NCI-H2081 treated with DMSO at 0.1 percent for 48 hours (cell line): ENCODE results near the gene UBE2I.
"Not testable (repeated sequence)": the region's sequence is repeated elsewhere in the genome, so short reads cannot be mapped to it uniquely, and the experiment has no call there.

Source experiments
- DNase-seq: peaks from one replicate; lab custom pipeline; 2025; lab: John Stamatoyannopoulos, UW

The UBE2I gene

DNA sequence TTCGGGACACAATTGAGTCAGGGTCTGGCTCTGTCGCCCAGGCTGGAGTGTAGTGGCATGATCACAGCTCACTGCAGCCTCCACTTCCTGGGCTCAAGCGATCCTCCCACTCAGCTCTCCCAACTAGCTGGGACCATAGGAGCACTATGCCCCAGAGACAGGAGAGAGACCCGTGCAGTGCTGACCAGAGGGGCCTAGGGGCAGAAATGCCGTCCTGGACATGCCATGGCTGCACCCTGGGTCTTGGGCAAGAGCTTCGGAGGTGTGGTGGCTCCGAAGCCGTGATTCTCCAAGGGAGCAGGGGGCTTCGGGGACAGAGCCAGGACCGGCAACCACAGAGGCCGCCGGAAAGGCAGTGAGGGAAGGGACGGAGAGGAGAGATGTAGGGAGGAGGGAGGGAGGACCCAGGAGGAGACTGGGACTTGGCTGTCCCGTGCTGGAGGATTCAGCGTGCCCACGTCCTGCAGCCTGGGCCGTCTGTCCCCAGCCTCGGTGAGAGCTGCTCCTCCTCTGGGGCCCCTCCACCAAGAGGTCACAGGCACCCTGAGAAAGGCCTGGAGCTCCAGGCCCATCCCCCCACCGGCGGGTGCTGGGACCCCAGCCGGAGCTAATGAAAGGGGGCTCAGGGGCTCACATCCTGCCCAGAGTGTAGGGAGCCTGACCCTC lies 31.7 kb upstream of the UBE2I start:
- DNase-seq: no peak

DNA sequence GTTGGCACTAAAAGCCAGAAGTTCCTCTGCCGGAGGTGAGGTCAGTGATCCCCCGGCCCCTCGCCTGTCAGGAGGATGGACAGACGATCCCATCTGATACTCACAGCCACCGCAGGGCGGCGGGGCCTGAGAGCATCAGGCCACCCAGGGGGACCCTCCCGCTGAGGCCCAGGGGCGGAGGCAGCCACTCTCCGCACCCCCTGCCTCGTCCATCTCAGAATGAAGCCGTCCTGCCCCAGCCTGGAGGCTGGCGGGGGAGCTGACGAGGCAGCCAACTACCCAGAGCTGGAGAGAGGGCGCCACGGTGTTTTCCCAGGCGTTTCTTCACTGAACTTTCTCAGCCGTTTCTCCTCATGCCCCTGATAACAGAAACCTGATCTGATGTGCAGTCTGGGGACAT lies 31.0 kb upstream of the UBE2I start:
- no peak for DNase-seq

DNA sequence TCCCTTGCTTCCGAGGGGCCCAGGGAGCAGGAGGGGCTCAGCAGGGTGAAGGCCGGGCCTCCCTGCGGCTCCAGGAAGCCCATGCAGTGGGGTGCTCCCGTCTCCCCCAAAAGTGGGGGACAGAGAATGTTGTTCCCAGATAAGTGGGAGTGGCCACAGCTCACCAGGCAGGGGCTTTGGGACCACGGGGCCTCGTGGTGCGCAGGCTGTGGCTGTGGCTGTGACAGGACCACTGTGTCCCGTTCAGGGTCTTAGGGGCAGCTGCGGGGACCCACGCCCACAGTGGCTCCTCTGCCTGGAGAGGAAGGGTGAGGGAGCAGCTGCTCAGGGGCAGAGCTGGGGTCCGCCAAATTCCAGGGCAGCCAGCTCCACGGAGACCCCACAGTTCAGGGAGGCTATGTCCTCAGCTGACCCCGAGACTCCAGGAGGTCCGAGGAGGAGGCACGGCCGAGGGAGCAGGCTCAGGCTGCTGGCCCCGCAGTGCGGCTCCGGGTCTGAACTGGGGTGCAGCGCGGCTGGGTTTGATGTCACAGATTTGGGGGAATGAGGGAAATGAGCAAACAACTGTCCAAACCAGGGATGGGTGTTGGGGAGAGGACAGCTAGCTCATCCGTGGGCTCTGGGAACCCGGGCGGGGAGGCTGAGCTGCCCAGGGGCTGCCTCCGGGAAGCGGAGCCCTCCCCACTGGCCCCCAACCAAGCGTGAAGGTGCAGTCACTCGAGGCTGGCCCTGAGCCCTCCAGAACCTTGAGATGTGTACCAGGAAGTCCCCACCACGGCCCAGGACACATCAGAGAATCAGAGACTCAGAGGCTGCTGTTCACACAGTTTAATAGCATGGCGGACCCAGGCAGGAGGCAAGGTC lies 30.1 kb upstream of the UBE2I start:
- DNase-seq: no peak

DNA sequence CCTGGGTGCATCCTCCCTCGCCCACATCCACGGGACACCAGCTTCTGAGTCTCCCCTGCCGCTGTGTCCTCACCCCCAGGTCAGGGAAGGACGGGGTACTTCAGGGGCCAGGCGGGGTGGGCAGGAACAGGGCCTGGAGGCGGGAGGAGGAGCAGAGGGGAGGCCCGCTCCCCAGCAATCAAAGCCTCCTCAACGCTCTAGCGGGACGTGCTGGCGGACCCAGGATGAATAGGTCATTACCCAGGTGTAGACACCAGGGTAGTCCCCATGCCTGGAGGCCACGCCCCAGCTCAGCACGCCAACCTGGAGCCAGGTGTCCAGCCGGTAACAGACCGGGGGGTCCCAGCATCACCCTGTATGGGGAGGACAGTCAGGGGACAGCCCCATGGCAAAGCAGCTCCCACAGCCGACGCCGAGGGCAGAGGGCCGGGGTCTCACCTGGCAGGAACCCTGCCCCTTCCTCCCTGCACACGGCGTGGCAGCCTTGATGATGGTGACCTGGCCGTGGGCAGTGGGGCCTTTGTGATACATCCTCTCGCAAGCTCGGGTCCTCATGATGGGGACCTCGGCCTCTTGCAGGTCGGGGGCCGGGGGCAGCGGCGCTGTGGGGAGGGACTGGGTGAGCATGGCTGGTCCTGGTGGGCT lies 29.4 kb upstream of the UBE2I start:
- DNase-seq: no peak

DNA sequence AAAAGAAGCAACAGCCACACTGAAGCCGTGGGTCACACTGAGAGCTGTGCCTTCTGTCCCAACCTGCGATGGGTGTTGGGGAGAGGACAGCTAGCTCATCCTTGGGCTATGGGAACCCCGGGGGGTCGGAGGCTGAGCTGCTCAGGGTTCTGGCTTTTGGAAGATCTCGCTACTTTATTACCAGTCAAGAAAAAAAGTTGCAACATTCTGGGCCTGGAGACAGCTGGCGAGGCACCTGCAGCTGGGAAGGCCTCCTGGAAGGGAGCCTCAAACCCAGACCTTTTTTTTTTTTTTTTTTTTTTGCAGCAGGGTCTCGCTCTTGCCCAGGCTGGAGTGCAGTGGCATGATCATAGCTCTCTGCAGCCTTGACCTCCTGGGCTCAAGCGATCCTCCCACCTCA lies 28.7 kb upstream of the UBE2I start:
- DNase-seq: no peak

DNA sequence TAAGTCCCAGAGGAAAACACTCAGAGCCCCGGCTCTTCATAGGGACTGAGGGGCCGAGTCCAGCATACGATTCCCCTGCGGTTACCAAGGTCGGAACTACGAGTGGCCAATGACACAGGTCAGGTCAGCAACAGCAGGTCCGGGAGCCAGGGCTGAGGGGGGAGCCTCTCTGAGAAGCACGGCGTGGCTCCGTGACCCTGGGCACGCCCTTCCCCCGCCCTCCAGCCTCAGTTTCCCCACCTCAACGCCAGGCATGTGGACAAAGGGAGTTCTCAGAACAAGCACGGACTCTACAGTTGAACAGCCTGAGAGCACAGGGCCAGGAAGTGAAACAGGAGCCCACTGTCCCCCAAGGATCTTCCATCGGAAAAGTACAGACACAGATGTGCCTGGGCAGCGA lies 27.9 kb upstream of the UBE2I start:
- DNase-seq: no peak

DNA sequence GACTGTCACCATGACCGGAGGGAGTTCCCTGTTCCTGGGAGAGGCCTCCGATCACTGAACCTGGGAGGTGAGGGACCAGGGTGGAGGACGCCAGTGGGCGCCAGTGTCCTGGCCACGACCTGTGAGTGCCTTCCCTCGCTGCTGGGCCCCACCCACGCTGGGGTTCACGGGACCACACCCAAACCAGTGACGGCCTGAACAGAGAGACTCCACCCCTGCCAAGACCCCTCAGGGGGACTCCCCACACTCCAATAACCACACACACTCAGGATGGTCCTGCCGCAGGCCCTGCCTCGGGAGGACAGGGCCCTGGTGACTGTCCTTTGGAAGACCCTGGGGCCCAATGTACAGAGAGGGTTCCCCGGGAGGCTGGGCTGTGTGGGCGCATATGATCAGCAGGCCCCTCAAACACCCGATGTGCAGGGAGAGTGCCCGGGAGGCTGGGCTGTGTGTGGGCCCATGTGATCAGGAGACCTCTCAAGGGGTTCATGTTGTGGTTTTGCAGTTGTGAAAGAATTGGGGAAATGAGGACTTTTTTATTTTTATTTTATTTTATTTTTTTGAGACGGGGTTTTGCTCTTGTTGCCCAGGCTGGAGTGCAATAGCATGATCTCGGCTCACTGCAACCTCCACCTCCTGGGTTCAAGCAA lies 27.0 kb upstream of the UBE2I start:
- DNase-seq: no peak

DNA sequence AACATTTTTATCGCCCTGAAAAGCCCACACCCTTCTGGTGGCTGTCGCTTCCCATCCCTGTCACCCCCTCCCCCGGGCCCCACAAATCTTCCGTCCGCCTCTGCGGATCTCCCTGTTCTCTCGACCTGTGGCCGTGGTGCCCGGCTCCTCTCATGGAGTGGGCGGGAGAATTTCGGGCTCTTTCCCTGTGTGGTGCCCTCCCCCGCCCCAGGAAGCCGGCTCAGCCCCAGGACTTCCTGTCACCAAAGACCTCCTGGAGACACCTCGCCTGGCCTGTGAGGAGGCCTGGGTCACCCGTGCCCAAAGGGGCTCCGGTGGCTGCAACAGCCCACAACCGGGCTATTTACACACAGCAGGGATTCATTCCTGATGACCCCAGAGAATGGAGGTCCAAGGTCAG lies 26.1 kb upstream of the UBE2I start:
- no peak for DNase-seq

DNA sequence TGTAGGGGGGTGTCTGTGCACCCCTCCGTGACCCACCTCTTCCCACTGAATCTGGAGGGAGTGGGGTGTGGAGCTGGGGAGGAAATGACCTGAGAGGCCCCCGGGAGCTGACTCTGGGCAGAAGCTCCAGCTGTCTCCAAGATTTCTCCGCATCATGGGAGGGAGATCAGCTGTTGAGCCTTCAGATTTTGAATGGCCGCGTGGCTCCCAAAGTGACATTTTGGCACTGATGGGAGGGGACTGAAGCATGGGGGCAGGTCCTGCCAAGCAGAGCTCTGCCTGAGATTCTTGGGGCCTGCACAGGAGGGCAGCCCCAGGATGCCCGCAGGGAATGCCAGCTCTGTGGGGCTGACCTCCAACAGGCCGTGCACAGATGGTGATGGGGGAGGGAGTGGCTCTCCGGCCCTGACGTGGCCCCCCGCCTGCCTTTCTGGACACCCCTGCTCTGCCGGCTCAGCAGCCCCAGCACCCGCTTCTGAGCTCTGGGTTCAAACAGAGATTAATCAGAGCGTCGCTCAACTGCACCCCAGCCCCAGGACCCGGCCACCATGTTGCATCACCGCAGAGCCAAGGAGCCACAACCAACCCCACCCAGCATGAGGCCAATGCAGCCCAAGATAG lies 25.3 kb upstream of the UBE2I start:
- DNase-seq: no peak

DNA sequence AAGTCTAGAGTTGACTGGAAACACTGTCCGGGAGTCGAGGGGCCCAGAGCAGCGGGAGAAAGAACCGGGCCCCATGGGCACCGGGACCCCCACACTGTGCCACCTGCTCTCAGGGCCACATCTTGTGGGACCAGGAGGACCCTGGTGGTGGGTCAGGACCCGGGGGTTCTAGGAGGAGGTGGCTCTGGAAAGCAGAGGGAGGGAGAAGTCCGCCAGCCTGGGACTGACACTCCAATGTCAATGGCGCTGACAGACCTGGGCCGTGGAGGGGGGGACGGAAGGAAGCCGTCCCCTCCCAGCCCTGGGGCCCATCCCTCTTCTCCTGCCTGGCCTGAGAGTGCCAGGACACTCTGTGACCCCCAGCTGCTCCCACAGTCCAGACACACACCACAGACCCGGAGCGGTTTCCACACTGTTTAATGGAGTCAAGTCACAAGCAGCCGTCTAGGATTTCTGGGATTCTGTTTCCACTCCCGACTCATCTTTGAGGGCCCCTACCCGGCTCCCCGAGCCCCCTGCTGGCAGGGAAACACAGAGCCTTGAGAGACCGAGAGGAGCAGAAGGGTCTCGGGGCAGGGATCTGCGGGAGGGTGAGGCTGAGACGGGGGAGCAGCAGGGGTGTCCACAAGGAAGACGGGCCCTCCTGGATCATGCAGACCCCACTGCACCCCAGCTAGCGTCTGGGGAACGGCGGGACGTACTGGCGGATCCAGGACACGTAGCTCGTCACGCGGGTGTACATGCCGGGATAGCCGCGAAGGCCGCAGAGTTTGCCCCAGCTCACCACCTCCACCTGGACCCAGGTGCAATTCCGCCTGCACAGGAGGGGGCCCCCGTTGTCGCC lies 23.5 kb upstream of the UBE2I start:
- DNase-seq: no peak

DNA sequence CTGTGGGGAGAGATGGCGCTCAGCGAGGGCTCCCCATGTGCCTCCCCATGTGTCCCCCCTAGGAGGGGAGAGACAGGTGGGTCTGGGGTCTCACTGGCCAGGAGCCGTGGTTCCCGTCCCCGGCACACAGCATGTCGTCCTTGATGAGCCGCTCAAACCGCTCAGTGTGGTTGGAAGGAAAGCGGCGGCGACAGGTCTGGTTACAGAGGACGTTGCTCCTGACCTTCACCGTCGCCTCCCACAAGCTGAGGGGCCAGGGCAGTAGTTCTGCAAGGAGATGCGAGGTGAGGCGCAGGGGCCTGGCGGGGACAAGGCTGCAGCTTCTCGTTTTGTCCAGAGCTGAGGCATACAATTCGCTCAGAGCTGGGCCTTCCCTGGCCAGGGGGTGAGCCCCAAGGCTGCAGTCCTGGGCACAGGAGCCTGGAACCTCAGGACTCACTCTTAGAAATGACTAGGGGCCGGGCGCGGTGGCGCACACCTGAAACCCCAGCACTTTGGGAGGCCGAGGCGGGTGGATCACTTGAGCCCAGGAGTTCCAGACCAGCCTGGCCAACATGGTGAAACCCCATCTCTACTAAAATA lies 22.8 kb upstream of the UBE2I start:
- DNase-seq: no peak

DNA sequence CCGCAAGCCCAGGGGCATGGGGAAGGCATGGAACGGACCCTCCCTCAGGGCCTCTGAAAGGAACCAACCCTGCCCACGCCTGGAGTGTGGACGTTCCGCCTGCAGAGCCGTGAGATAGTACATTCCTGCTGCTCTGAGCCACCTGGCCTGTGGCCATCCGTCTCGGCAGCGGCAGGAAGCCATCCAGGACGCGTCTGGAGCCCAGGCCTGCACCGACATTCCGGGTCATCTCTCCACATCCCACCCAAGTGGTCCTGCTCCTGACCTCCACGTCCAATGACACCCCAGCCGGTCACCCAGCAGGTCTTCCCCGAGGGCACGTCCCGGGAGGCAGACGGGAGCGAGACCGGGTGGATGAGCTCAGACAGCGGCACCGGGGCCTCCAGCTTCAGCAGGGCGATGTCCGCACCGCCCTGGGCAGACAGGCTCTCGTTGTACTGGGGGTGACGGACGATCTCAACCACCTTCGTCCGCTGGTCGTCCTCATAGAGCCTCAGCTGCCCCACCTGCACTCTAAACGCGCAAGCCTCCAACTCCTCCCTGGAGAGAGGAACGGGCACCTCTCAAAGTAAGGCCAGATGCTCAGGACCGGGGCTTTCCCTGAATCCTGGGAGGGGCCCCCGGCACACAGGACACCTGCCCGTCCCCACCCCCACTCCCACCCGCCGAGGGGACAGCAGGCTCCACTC lies 21.3 kb upstream of the UBE2I start:
- DNase-seq: no peak

DNA sequence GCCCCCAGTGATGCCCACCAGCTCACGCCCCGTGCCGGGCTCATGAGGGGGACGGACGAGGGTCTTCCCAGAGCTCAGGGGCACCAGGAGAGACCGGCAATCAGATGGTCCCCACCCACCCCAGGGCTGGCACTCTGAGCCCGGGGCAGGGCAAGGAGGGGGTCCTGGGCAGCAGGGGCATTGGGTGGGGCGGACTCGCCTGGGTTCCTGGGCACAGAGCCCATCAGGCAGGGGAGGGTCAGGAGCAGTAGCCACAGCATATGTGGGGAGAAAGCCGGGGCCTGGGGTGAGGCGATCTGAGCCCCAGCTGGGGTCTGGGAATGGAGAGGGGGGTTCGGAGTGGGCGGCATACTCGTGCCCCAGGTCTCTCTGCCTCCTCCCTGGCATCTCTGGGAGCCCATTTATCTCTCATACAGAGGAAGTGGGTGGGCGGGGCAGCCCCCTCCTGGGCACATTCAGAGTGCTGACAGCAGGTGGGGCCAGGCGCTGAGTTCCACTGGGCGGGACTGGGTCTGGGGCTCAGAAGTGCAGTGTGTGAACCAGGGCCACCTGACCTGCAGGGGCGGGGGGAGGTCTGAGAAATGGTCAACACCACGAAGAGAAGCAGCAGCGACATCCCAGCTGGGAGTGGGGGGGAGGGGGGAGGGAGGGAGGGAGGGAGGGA lies 20.5 kb upstream of the UBE2I start:
- DNase-seq: peak; percentile 5

DNA sequence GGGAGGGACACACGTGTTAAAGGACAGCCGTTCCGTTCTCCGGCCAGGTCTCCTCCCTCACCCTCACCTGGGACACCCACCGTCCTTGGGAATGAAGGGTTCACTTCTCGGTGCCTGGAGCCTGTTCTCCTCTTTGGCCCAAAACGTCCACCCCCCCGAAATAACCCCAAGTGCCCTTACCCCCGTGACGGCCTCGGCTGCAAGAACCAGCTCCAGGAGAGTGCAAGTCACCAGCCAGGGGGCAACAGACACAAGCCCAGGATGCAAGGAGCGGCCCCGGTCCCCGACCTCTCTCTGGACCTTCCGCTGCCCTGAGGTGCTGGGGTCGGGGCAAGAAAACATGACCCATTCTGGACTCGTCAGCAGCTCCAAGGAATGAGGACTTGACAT lies 20.0 kb upstream of the UBE2I start:
- no peak for DNase-seq

DNA sequence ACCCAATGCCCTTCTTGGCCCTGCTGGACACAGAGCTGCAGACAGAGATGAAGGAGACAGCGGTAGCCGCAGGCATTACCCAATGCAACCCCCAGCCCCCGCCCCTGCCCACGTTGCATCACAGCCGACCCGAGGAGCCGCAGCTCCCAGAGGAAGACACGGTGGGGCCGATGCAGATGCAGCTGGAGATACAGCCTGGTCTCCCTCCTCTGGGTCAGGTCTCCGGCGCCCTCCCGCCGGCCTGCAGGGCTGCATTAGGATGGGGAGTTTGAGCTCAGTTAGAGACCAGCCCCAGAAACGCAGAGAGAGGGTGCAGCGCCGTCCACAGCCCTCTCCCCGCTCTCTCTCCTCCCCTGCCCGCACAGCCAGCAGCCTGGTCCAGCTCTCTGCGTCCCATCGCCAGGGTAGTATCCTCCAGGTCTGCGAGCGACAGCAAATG lies 19.4 kb upstream of the UBE2I start:
- DNase-seq: no peak

DNA sequence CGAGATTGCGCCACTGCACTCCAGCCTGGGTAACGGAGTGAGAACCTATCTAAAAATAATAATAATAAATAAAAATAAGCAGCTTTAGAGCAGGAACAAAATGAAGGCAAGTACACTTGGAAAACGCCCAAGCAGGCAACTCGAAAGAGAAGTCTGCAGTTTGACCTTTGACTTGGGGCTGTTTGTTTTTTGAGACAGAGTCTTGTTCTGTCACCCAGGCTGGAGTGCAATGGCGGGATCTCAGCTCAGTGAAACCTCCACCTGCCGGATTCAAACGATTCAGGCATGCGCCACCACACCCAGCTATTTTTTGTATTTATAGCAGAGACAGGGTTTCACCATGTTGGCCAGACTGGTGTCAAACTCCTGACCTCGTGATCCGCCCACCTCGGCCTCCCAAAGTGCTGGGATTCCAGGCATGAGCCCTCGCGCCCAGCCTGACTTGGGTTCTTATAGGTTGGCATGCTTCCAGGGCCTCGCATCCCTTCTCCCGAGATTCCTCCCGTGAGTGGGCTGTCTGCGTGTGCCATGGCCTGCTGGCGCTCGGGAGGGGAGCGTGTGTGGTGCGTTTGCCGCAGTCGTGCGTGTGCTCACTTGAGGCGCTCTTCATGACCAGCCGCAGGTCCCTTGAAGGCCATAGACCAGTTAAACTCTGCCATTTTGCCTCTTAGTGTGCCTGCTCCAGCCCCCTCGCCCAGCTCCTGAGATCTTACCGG lies 18.4 kb upstream of the UBE2I start:
- DNase-seq: no peak

DNA sequence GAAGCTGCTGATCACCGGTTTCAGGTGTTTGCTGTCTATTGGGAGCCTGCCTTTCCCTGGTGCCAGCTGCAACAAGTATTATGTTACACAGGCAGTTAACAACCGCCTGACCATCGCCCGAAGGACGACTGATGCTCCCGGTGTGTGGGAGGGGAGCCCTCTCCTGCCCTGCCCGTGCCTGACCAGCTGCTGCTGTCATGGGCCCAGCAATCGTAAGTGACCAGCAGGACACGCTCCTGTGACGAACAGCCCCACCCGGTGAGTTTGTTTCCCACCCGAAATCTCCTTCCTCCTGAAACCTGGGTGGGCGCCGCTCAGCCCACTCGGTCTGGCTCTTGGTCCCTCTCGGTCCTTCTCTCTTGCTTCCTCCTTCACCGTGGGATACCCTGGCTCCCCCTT lies 17.9 kb upstream of the UBE2I start:
- peak; percentile 31 for DNase-seq

DNA sequence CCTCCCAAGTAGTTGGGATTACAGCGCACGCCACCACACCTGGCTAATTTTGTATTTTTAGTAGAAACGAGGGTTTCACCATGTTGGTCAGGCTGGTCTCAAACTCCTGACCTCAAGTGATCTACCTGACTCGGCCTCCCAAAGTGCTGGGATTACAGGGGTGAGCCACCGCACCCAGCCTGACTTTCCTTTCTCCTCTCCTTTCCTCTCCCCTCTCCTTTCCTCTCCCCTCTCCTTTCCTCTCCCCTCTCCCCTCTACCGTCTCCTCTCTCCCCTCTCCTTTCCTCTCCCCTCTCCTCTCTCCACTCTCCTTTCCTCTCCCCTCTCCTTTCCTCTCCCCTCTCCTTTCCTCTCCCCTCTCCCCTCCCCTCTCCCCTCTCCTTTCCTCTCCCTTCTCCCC lies 17.2 kb upstream of the UBE2I start:
- DNase-seq: not testable (repeated sequence)

DNA sequence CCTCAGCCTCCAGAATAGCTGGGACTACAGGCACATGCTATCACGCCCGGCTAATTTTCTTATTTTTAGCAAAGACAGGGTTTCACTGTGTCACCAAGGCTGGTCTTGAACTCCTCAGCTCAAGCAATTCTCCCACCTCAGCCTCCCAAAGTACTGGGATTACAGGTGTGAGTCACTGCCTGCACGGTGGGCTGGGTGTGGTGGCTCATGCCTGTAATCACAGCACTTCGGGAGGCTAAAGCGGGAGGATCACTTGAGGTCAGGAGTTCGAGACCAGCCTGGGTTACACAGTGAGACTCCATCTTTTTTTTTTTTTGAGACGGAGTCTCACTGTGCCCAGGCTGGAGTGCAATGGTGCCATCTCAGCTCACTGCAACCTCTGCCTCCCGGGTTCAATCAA lies 16.6 kb upstream of the UBE2I start:
- not testable (repeated sequence) for DNase-seq
